ENCODE measurements around the gene SRPK2. TPM values are rescaled to one million over a fixed set of nuclear protein-coding genes. Genes with fewer than 3 reads are reported as not detected.
"Not testable (repeated sequence)": the region's sequence is repeated elsewhere in the genome, so short reads cannot be mapped to it uniquely, and the experiment has no call there.

SRPK2 gene
- total RNA-seq, 1 donor from 2014 or later, result 54.1 TPM

DNA sequence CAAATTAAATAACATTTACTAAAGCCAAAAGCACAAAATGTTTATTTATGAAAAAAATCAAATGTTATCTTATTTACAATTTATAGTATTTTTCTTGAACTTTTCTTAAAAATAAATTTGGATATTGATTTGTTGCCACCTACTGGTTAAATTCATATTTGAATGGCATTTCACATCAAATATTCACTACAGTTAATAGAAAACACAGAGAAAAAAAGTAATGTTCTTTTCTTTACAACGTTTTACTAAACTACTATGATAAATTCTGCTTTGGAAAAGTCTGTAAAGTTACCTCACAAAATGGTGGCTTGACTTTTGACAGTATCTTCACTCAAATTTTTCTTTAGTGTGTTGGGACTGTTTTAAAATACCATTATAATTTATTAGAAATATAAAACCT is 52.7 kb downstream of the SRPK2 start:
- no peak for DNase-seq (ENCODE audit: low spot score)
- H3K4me1 Mint-ChIP-seq, result peaks cover 6% of the 10 kb centered on the region
- no peaks in the 10 kb centered on the region for H3K9me3 Mint-ChIP-seq
- no peak overlapping the region for H3K27ac Mint-ChIP-seq
- no peaks in the 10 kb centered on the region for H3K27me3 Mint-ChIP-seq (ENCODE audit: insufficient read depth, low read depth)
- no peaks in the 10 kb centered on the region for H3K9me3 ChIP-seq (ENCODE audit: low read depth)
- no peaks in the 10 kb centered on the region for H3K4me1 ChIP-seq
- H2AFZ ChIP-seq (replicated peaks), result no peak overlapping the region
- H3K9ac ChIP-seq, result no peak overlapping the region
- no peak overlapping the region for H3K4me2 ChIP-seq
- no peak overlapping the region for H3K27ac ChIP-seq
- no peaks in the 10 kb centered on the region for H3K36me3 ChIP-seq
- peaks cover 47% of the 10 kb centered on the region for H4K20me1 ChIP-seq (ENCODE audit: low read depth)
- no peak overlapping the region for H3K4me3 ChIP-seq
- H3F3A ChIP-seq (ENCODE audit: low read depth), result peaks cover 16% of the 10 kb centered on the region
- no peaks in the 10 kb centered on the region for H3K27me3 ChIP-seq
- no peak overlapping the region for H3K4me3 Mint-ChIP-seq
- H3K36me3 Mint-ChIP-seq, result peaks cover 2% of the 10 kb centered on the region
- TF ChIP-seq EZH2phosphoT487 (IDR thresholded peaks at IDR 0.05), result no peak
- TF ChIP-seq, protein P1, sequence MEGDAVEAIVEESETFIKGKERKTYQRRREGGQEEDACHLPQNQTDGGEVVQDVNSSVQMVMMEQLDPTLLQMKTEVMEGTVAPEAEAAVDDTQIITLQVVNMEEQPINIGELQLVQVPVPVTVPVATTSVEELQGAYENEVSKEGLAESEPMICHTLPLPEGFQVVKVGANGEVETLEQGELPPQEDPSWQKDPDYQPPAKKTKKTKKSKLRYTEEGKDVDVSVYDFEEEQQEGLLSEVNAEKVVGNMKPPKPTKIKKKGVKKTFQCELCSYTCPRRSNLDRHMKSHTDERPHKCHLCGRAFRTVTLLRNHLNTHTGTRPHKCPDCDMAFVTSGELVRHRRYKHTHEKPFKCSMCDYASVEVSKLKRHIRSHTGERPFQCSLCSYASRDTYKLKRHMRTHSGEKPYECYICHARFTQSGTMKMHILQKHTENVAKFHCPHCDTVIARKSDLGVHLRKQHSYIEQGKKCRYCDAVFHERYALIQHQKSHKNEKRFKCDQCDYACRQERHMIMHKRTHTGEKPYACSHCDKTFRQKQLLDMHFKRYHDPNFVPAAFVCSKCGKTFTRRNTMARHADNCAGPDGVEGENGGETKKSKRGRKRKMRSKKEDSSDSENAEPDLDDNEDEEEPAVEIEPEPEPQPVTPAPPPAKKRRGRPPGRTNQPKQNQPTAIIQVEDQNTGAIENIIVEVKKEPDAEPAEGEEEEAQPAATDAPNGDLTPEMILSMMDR (IDR thresholded peaks at IDR 0.05), result peak; percentile 28
- TF ChIP-seq EZH2 (IDR thresholded peaks at IDR 0.05), result no peak
- H3K79me2 ChIP-seq (ENCODE audit: low read depth), result peaks cover 71% of the 10 kb centered on the region

DNA sequence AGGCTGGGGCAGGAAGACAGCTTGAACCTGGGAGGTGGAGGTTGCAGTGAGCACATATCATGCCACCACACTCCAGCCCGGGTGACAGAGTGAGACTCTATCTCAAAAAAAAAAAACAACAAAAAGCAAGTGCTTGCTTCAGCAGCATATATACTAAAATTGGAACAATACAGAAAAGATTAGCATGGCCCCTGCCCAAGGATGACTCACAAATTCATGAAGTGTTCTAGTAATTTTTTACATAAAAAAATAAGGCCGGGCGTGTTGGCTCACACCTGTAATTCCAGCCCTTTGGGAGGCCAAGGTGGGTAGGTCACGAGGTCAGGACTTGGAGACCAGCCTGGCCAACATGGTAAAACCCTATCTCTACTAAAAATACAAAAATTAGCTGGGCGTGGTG is 56.1 kb downstream of the SRPK2 start:
- H3K9me3 ChIP-seq (ENCODE audit: low read depth); H3K27ac ChIP-seq; H3K4me1 Mint-ChIP-seq; H3K9ac ChIP-seq; H3F3A ChIP-seq (ENCODE audit: low read depth); H3K36me3 Mint-ChIP-seq; DNase-seq (ENCODE audit: low spot score); H3K4me1 ChIP-seq; H3K36me3 ChIP-seq; H3K4me2 ChIP-seq; H3K9me3 Mint-ChIP-seq; H3K27me3 Mint-ChIP-seq (ENCODE audit: insufficient read depth, low read depth); H3K27me3 ChIP-seq; H3K4me3 ChIP-seq; H2AFZ ChIP-seq (replicated peaks); H3K4me3 Mint-ChIP-seq; H3K27ac Mint-ChIP-seq: not testable (repeated sequence)
- H4K20me1 ChIP-seq (ENCODE audit: low read depth), result peaks cover 48% of the 10 kb centered on the region
- H3K79me2 ChIP-seq (ENCODE audit: low read depth), result peaks cover 72% of the 10 kb centered on the region

DNA sequence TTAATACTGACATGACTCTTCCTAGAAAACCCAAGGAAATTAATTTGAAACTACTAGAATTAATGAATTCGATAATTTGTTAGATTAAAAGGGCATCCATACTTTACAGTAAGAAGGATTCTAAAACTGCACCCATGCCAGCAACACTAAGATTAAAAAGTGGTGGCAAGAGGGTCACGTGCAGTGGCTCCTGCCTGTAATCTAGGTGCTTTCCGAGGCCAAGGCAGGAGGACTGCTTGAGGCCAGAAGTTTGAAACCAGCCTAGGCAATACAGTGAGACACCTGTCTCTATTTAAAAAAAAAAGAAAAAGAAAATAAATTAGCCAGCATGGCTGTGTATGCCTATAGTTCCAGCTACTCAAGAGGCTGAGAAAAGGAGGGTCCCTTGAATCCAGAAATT is 58.2 kb downstream of the SRPK2 start:
- H3K27me3 Mint-ChIP-seq (ENCODE audit: insufficient read depth, low read depth), result no peaks in the 10 kb centered on the region
- H3K79me2 ChIP-seq (ENCODE audit: low read depth), result peaks cover 75% of the 10 kb centered on the region
- peaks cover 10% of the 10 kb centered on the region for H3K4me1 ChIP-seq
- no peak for DNase-seq (ENCODE audit: low spot score)
- H3F3A ChIP-seq (ENCODE audit: low read depth), result no peaks in the 10 kb centered on the region
- H3K9me3 ChIP-seq (ENCODE audit: low read depth), result no peaks in the 10 kb centered on the region
- H3K9me3 Mint-ChIP-seq, result no peaks in the 10 kb centered on the region
- H3K36me3 Mint-ChIP-seq, result peaks cover 6% of the 10 kb centered on the region
- H3K27me3 ChIP-seq, result no peaks in the 10 kb centered on the region
- H3K36me3 ChIP-seq, result no peaks in the 10 kb centered on the region
- peaks cover 14% of the 10 kb centered on the region for H3K4me1 Mint-ChIP-seq
- H4K20me1 ChIP-seq (ENCODE audit: low read depth), result peaks cover 67% of the 10 kb centered on the region
- no peak overlapping the region for H3K27ac Mint-ChIP-seq
- no peak overlapping the region for H3K4me3 ChIP-seq
- TF ChIP-seq EZH2 (IDR thresholded peaks at IDR 0.05) (no peak), EZH2phosphoT487 (IDR thresholded peaks at IDR 0.05) (no peak)
- TF ChIP-seq, protein P1 (IDR thresholded peaks at IDR 0.05), result no peak
- no peak overlapping the region for H2AFZ ChIP-seq (replicated peaks)
- no peak overlapping the region for H3K27ac ChIP-seq
- no peak overlapping the region for H3K4me3 Mint-ChIP-seq
- peak overlapping the region; percentile 34 for H3K4me2 ChIP-seq
- no peak overlapping the region for H3K9ac ChIP-seq

DNA sequence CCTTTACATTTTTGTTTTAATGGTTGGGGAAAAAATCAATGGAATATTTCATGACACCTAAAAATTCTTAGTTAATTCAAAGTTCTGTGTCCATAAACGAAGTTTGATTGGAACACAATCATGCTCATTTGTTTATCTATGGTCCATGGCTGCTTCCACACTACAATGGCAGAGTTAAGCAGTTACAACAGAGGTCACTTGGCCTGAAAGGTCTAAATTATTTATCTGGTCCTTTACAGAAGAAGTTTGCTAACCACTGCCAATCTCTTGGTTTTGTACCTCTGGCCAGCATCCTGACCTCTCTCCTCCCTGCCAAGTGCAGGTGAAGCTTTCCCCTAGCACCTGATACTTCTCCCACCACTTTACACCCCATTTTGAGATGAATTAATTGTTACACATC is 61.5 kb downstream of the SRPK2 start:
- H3K27me3 ChIP-seq, result no peaks in the 10 kb centered on the region
- Mint-ChIP-seq H3K9me3 (peaks cover 5% of the 10 kb centered on the region), H3K27ac (peak overlapping the region; percentile 60), H3K36me3 (peaks cover 17% of the 10 kb centered on the region), H3K27me3 (ENCODE audit: insufficient read depth, low read depth) (no peaks in the 10 kb centered on the region), H3K4me3 (no peak overlapping the region), H3K4me1 (peaks cover 14% of the 10 kb centered on the region)
- no peak overlapping the region for H2AFZ ChIP-seq (replicated peaks)
- no peaks in the 10 kb centered on the region for H3K9me3 ChIP-seq (ENCODE audit: low read depth)
- no peak overlapping the region for H3K9ac ChIP-seq
- H4K20me1 ChIP-seq (ENCODE audit: low read depth), result peaks cover 62% of the 10 kb centered on the region
- no peak overlapping the region for H3K4me3 ChIP-seq
- H3F3A ChIP-seq (ENCODE audit: low read depth), result no peaks in the 10 kb centered on the region
- H3K4me1 ChIP-seq, result peaks cover 10% of the 10 kb centered on the region
- no peak overlapping the region for H3K4me2 ChIP-seq
- TF ChIP-seq EZH2 (IDR thresholded peaks at IDR 0.05) (no peak), EZH2phosphoT487 (IDR thresholded peaks at IDR 0.05) (no peak)
- TF ChIP-seq, protein P1 (IDR thresholded peaks at IDR 0.05), result no peak
- no peak overlapping the region for H3K27ac ChIP-seq
- no peak for DNase-seq (ENCODE audit: low spot score)
- peaks cover 90% of the 10 kb centered on the region for H3K79me2 ChIP-seq (ENCODE audit: low read depth)
- no peaks in the 10 kb centered on the region for H3K36me3 ChIP-seq

Data from neural progenitor cell (in vitro differentiated cells).